Measurements from ENCODE around the gene ELOB.

The ELOB gene

DNA sequence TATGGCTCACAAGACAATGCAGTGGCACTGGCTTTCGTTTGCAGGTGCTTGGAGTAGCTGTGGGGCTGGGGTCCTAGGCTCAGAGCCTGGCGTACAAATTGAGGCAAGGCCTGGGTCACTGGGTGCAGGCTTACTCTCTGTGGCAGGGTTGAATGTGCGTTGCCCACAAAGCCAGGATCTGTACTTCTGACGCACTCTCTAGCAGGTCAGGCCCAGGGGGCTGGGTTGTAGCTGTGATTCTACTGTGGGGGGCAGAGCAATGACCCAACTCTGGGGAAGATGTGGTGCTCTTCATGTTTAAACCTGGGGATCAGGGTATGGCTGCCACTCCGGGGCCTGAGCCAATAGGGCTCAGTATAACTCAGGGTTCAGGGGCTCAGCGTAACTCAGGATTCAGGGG is 33.6 kb upstream of the ELOB start:
- no peak for DNase-seq (ENCODE audit: low spot score)

DNA sequence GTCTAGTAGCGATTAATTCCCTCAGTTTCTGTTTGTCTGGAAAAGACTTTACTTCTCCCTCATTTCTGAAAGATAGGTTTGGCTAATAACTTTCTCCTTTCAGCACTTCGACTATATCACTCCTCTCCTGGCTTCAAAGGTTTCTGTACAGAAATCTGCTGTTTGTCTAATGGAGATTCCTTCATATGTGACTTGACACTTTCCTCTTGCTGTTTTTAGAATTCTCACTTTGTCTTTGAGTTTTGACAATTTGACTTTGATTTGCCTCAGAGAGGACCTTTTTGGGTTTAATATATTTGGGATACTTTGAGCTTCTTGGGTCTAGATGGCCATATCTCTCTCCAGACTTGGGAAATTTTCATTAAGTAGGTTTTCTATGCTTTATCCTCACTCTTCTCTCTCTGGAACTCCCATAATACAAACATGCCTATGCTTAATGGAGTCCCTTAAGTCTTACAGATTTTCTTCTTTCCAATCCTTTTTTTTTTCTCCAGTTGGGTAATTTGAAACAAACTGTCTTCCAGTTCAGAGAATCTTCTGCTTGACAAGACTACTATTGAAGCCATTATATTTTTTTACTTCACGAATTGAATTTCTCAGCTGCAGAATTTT is 32.2 kb upstream of the ELOB start:
- no peak for DNase-seq (ENCODE audit: low spot score)

- DNase-seq (ENCODE audit: low spot score) = no peak
These were observed 31.1 kb upstream of the ELOB start for GRCh38 chr16:2808181-2808580.

DNA sequence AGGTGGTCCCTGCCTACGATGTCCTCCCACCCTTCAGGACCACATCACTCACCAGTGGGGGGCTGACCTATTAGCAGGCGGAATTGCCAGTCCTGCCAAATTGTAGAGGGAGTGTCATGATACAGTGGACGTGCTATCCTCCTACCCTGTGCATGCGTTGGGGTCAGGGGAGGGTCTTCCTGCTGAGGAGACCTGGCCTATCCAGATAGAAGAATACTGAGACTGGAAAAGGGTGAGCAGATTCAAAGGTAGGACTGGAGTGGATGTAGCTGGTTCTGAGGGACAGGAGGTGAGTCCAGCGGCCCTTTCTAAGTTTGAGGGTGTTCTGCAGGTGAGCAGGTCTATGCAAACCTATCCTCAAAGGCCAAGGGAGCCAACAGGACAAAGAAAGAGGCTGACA is 29.2 kb upstream of the ELOB start:
- DNase-seq (ENCODE audit: low spot score) = no peak

DNA sequence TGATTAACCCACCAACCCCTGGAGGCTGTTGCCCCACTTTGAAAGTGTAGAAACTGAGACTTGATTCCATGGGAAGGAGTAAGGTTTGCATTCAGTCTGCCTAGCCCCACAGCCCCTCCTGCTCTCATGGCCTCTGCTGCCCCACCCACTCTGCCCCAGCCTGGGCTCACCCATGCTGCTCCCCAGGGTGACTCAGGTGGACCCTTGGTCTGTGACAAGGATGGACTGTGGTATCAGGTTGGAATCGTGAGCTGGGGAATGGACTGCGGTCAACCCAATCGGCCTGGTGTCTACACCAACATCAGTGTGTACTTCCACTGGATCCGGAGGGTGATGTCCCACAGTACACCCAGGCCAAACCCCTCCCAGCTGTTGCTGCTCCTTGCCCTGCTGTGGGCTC is 27.6 kb upstream of the ELOB start:
- DNase-seq (ENCODE audit: low spot score) = no peak

GRCh38 chr16:2803545-2804195 is 26.6 kb upstream of the ELOB start:
- DNase-seq (ENCODE audit: low spot score) = no peak

- DNase-seq (ENCODE audit: low spot score) = no peak
These were observed 22.8 kb upstream of the ELOB start for GRCh38 chr16:2799859-2800226.

DNA sequence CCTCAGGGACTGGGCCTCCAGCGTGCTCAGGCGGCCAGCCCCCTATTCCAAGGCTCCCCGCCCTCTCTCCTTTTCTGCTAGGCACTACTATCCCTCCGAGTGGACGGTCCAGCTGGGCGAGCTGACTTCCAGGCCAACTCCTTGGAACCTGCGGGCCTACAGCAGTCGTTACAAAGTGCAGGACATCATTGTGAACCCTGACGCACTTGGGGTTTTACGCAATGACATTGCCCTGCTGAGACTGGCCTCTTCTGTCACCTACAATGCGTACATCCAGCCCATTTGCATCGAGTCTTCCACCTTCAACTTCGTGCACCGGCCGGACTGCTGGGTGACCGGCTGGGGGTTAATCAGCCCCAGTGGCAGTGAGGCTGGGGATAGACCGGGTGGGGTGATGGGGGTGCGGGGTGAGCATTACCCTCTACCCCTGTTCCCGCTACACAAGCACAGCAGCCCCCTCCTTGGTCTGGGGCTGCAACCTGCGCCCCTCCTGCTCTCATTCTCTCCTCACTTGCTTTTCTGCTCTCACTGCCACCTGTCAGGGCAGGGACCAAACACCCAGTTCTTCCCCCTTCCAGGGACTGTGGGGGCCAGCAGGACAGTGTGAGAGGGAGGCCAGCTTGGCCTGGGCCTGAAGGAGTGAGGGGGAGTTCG is 22.3 kb upstream of the ELOB start:
- DNase-seq (ENCODE audit: low spot score) = no peak

- no peak for DNase-seq (ENCODE audit: low spot score)
These were observed 21.7 kb upstream of the ELOB start for GRCh38 chr16:2798723-2799204.

- DNase-seq (ENCODE audit: low spot score) = no peak
These were observed 18.5 kb upstream of the ELOB start for GRCh38 chr16:2795395-2796143.

DNA sequence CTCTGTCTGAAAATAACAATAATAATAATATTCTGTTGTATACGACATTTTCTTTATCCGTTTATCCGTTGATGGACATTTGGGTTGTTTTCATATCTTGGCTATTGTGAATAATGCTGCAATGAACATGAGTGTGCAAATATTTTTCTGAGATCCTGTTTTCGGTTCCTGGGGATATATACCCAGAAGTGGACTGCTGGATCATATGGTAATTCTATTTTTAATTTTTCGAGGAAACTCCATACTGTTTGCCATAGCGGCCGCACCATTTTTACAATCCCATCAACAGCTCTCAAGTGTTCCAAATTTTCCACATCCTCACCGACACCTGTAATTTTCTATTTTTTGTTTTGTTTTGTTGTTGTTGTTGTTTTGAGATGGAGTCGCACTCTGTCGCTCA is 15.9 kb upstream of the ELOB start:
- DNase-seq (ENCODE audit: low spot score) = no peak

GRCh38 chr16:2791174-2791573 is 14.1 kb upstream of the ELOB start:
- no peak for DNase-seq (ENCODE audit: low spot score)

GRCh38 chr16:2790631-2791030 is 13.6 kb upstream of the ELOB start:
- no peak for DNase-seq (ENCODE audit: low spot score)

GRCh38 chr16:2787961-2788360 is 10.9 kb upstream of the ELOB start:
- no peak for DNase-seq (ENCODE audit: low spot score)

- no peak for DNase-seq (ENCODE audit: low spot score)
These were observed 10.3 kb upstream of the ELOB start, which contains the start of gene PRSS33 for GRCh38 chr16:2787406-2787805. TSS of gene PRSS33 (minus strand) at chr16:2787560. CDS start at chr16:2786547, 1,013 bp downstream.

- no peak for DNase-seq (ENCODE audit: low spot score)
These were observed 9.7 kb upstream of the ELOB start for GRCh38 chr16:2786826-2787151.

GRCh38 chr16:2786061-2786825 is 9.2 kb upstream of the ELOB start:
- DNase-seq (ENCODE audit: low spot score) = no peak

DNA sequence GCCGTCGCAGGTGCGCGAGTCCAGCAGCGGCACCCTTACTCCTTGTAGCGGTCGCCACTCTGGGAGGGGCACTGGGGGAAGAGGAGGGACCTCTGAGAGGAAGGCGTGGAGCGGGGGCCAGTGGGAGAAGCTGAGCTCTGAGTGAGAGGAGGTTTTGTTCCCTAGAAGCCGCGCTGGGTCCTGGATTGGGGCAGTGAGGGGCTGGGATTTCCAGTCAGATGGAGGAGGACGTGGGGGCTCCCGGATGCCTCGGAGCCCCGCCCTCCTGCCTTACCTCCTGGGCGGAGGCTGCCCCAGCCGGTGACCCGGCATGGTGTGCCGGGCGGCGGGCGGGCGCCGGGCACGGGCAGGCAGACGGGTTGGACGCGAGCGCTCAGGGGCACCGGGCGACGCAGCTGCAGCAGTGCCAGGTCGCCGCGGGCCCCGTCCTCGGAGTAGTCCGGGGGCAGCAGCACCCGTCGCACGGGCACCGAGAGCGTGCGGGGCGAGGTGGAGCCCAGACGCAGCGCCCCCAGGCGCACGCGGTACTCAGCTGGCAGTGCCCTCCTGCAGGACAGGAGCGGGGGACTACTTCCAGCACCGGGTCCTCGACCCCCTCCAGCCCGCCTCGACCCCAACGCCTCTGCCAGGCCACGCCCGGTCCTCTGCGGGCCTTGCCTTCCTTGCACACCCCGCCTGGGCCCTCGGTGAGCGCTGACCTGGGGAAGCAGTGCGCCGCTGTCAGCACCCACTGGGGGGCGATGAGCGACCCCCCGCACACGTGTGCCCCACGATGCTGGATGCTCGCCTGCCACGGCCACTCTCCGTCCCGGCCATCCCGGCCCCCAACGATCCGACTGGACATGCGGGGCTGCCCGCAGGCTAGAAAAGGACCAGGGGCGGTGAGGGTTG is 8.3 kb upstream of the ELOB start:
- no peak for DNase-seq (ENCODE audit: low spot score)

GRCh38 chr16:2784358-2785100 is 7.4 kb upstream of the ELOB start:
- no peak for DNase-seq (ENCODE audit: low spot score)

DNA sequence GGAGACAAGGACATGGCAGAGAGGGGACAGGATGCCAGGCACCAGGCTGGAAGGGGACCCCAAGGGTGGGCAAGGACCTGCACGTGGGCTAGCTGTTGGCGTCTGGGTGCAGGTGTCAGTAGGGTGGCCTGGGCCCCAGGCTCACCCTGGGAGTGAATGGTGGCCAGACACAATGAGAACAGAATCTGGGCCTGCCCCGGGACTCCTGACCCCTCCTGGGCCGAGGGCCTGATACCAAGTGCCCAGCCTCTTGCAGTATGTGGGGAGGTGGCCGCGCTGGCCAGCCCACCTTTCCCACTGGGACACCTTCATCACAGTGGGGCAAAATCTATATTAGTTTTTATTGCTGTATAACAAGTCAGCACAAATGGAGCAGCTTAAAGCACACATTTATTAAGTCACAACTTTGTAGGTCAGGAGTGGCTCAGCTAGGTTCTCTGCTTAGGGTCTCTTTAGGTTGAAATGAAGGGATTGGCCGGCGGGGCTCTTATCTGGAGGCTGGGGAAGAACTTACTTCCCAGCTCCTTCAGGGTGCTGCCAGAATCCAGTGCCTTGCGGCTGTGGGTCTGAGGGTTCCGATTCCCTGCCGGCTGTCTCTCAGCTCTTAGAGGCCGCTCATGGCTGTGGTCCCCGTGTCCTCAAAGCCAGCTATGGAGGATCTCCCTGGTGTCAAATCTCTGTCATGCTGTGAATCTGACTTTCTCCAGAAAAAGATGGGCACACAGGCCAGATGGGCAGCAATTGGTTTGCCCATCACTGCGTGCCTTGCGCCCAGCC is 6.7 kb upstream of the ELOB start:
- DNase-seq (ENCODE audit: low spot score) = no peak

Data from globus pallidus (tissue), 1 donor.